Measurements from ENCODE around the gene SRXN1.

Gene SRXN1

DNA sequence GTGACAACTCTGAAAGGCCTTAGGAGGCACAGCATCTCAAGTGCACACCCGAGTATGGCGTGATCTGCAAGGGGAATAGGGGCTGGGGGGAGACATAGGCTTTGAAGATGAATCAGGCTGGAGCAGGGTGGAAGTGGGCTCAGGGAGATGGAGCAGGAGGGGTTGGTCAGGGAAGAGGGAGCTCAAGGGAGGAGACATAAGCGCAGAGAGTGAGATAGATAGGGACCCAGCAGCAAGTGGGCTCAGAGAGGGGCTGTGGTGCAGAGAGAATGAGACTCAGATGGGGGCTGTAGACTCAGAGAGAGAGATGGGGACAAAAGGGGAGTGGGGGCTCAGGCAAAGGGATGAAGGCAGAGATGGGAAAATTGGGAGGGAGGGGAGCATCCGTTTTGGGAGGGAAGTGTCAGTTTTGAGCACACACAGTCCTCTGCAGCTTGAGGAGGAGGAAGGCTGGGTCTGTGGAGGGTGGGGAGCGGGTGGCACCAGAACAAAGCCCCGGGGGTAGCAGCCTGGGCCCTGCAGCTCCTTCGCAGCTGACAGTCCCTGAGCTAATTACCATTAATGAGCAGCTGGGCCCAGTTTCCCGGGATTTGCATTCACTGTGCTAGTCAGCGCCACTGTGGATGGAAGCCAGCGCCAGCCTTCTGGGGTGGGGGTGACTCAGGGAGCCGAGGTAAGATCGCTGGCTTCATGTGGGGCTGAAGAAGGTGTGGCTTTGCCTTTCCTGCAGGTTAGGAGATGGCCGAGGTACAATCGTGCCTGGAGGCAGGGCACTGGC, 18.7 kb downstream of the SRXN1 start:
- DNase-seq, result no peak

DNA sequence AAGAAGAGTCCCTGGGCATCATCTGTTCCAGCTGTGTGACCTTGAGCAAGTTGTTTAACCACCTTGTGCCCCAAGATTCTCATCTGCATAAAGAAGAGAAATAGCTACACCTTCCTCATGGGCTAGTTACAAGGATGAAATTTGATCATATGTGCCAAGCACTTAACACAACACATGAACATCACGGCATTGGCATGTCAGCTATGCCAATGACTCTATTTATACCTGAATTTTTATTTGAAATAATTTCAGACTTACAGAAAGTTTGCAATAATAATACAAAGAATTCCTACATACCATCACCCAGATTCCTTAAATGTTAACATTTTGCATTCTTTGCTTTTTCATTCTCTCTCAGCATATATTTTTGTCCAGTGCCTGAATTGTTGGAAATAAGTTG, 21.9 kb downstream of the SRXN1 start:
- DNase-seq, result no peak

DNA sequence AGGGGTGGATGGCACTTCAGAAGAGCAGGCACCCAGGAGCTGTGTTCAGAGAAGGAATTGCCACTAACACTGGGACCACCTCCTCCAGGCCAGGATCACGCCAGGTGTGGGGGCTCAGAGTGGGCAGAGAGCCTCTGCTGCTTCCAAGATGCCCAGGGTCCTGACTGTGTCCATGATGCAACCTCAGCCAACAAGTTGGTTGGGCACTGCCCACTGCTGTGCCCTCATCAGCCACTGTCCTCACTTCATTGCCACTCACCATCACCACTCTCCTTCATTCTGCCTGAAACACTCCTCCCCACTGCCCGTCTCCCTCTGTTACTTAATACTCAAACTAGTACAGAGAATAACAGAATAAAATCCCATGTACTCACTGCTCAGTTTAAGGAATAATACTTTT, 26.4 kb downstream of the SRXN1 start:
- DNase-seq, result no peak

DNA sequence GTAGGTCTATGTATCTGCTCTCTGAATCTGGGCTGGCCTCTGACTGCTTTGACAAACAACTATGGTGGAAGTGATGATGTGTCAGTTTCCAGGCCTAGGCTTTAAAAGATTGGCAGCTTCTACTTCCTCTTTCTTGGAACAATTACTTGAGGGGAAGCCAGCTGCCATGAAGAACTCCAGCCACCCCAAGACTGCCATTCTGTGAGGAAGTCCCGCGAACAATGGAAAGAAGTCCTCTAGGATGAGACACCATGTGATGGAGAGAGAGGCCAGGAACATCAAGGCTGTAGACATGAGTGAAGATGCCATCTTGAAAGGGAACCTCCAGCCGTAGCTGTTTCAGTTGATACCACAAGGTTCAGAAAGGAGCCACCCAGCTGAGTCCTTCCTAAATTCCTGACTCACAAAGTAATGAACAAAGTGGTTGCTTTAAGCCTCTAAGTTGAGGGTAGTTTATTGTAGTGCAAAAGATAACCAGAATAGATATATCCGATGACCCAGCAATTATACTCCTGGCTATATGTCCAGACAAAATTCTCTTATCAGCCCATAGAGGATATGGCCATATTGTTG, 27.6 kb downstream of the SRXN1 start:
- DNase-seq, result no peak

DNA sequence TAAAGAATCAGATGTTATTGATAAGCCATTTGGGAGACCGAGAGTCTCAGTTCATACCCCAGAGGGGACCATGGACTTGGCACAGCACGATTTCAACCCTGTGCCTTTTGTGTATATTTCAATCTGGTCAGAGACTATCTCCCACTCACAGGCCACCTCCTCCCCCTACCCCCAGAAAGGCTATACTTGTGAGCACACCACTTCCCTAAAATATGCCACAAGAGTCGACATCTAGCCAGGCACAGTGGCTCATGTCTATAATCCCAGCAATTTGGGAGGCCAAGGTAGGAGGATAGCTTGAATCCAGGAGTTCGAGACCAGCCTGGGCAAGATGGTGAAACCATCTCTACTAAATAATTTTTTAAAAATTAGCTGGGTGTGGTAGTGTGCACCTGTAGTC, 29.3 kb downstream of the SRXN1 start:
- no peak for DNase-seq

DNA sequence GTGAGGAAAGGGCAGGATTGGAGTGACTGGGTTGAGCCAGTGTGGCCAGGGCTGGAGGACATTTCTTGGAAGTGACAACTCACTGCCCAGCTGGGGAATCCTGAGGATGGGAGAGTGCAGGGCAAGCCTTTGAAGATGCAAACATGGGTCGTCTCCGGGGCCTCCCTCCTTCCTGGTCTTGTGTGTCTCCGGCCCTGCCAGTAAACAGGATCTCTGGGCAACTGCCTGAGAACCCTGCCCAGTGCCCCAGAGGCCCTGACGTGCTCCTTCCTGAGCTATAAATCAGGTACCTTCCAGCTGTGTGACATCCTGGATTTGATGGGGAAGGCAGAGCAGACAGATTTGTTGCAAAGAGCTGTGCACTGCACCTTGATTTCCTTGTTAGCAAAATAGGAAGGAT, 30.0 kb downstream of the SRXN1 start:
- no peak for DNase-seq

DNA sequence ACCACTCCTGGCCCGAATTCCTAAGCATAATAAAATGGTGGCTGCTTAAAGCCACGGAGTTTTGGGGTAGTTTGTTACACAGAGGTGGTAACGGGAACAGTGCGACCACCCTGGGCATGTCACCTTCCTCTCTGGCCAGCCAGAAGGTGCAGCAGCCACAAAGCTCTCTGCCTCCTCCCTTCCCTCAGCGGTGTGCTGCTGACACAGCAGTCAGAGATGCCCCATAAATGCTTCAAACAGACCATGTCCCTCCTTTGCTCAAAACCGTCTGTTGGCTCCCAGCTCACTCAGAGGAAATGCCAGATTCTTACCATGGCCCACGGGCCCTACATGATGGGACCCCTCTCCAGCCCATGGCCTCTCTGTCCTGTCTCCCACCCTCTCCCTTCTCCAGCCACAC, 30.8 kb downstream of the SRXN1 start:
- DNase-seq, result no peak

DNA sequence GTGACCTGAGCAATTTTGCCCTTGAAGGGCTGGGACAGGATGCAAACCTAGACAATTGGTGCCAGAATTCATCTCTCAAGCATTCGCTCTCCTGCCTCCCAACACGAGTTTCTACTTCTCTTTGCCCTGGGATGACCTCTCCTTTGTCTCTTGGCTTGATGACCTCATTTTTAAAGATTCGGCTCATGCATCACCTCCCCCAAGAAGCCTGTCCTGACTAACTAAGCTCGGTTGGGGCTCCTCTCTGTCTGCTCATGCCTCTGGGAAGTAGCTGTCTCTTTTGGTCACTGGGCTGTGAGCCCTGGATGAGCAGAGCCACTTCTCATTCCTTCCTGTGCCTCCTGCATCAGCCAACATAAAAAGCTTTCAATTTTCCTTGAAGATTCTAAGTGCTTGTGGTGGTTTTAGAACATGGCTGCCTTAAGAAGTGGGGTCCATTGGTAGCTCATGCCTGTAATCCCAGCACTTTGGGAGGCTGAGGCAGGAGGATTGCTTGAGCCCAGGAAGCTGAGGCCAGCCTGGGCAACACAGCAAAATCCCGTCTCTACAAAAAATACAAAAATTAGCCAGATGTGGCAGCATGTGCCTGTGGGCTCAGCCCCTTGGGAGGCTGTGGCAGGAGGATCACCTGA, 31.8 kb downstream of the SRXN1 start:
- no peak for DNase-seq

DNA sequence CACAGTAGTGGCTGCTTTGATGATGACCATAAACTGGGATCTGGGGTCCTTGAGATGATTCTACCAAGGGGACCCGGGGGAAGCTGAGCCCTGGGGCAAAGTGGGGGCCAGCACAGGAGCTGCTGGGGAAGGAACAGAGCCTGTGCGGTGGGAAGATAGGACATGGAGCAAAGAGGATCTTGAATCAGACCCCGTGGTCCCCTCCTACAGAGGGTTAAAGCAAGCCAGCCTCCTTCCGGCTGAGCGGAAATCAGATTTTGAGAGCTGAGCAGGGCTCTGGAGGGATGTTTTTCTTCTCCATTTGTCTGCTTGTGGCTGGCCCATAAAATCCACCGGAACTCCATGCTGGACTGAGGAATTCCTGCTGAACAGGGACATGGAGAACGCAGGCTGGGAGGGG, 32.8 kb downstream of the SRXN1 start:
- no peak for DNase-seq

DNA sequence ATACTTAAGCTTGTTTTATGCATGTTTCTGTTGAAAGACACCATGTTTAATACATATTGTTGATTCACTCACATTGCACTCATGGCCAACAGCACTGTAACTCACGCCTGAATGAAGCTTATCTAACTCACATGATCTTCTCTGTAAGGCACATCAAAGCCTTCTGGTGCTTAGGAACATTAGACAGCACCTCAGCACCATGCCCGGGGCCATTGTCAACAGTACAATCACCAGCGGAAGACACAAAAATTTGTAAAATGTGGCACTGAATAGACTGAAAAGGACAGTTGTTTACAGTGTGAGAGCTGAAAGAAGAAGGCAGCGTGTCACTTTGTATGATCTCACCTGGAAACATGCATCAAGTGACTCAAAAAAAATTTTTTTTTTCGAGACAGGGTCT, 34.0 kb downstream of the SRXN1 start:
- no peak for DNase-seq

DNA sequence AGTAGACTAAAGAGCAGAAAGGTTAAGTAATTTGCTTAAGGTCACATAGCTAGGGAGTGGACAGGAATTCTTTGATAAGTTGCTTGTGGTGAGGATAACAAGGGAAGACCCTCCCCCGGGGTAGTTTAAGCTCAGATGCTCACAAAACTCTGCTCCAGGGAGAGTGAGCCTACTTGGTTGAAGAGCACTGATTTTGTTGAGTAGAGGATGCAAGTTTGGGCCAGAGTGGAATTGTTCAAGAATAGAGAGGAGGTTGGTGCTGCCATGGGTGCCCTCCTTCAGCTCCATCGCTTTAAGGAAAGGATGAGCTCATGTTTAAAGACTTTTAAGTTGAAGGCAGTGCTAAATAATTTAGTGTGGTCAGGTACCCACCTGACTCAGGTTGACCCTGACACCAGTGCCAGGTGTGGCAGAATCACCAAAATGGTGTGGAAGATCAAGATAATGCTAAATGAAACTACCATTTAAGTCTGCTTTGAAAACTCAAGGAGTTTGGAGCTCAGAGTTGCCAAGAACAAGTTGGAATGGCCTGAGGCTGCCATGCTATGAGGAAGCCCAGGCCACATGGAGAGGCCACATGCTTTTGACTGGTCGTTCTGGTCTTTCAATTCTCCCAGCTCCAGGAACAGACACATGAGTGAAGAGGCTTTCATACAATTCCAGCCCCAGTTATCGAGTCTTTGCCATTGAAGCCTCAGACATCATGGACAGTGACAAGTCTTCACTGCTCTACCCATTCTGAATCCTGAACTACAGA, 34.9 kb downstream of the SRXN1 start:
- no peak for DNase-seq

DNA sequence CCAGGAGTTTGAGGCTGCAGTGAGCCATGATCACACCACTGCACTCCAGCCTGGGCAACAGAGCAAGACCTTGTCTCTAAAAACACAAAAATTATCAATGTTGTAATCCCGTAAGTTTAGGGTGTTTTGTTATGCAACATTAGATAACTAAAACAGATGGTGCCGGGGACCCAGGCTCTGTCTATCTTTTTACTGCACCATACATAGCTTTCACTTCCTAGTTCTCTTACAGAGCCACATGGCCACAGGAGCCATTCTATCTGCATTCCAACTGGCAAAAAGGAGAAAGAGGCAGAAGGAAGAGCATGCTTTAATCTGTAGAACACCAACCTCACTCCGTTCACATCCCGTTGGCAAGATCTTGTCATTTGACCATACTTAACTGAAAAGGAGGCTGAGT, 37.5 kb downstream of the SRXN1 start:
- no peak for DNase-seq

DNA sequence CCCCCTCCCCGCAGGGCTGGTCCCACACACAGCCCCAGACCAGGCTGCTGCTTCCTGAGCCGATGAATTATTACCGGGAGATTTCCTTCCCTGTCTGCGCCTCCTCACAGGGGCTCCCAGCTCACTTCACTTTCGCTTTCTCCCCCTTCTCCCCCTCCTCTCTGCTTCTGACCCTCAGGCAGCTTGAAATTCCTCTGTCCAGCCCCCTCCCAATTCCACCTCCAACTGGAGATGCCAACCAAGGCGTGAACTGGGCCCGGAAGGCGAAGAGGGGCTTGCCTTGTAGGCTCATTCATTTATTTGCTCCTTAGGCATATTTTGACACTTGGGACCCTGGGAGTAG, 41.2 kb downstream of the SRXN1 start:
- DNase-seq, result no peak

DNA sequence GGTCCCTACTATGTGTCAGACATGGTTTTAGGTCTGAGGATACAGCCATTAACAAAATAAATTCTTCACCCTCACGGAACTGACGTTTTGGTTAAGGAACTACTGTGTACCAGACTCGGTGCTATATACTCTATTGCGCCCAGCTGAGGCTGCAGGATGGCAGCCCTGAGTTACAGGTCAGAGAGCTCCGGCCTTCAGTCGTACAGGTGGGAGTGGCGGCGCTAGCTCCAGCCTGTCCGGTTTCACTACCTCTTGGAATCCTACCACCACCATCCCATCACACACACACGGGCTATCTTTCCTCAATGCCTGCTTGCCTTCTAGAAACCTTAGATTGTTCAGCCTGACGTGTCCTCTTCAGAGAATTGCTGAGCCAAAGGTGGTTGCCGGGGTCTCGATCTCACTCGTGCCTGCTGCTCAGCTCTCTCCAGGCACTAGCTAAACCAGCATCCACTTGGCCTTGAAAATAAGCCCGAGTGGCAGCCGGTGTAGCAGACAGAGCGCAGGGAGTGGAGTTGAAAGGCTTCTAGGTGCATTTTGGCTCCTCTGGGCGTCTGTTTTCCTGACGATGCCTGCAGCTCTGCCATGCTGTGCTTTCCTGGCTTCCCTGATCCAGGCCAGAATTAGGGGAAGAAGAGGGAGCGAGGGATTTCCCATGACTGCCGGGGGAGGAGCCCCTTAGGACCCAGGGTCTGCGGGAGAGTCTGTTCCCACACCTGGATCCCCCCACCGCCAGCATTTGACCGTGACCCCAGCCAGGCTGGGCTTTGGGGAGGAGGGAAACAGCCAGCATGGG, 41.8 kb downstream of the SRXN1 start:
- DNase-seq, result no peak

DNA sequence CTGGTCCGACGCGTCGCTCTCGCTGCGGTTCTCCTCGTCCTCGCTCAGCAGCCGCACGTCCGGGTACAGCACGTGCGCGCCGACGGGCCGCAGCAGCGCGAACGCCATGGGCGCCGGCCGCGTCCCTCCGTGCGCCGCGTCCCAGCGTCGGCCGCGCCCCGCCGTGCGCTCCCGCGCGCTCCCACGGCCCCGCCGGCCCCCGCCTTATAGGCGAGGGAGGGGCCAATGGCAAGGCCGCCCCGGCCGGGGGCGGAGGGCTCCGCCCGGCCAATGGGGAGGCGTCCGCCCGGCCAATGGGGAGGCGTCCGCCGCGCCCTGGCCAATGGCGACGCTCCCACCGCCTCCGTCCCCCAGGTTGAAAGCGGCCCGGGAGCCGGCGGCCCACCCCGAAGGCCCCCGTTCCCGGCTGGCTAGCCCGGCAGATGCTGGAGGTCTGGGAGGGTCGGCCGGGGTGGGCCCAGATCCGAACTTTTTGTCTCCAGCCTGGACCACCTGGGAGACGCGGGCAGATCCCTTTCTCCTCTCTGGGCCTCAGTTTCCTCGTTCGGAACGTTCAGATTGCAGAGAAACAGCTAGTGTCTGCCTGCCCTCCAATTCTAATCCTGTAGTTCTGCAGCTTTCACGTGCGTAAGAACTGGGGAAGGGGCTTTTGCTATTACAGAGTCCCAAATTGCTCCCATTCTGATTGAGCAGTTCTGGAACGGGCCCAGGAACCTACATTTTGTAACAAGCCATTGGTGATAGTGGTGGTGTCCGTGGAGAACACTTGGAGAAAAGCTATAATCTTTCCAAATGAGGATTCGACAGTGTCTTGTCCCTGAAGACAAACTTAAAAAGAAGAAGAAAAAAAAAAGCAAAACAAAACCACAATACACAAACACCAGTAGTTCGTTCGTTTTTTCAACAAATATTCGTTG, 42.6 kb downstream of the SRXN1 start, which contains the start of gene TCF15:
Gene TCF15 (minus strand): TSS at position 180 of the 917 bp plus-strand sequence. CDS start 72 bp downstream, at position 108.
- DNase-seq, result no peak

DNA sequence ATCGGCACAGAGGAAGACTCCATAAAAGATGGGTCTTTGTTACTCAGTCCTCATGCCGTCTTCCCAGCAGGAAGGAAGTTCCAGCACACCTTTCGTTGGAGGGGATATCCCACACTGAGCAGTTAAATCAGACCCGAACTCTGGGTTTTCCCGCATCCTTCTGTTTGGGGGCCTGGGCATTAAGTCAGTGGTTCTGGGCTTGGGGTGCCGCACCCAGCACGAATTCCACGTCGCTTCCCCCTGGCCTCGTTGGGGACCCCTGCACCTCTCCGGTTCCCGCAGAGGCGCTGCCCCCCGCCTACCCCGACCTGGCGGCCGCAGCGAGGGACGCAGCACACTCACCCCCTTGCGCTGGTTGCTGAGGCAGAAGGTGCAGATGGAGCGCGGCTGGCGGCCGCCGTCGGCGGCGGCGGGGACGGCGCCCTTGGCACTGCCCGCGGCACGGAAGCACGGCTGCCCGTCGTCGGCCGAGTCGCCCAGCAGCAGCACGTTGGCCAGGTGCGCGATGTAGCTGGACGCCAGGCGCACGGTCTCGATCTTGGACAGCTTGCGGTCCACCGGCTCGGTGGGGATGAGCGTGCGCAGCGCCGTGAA, 43.5 kb downstream of the SRXN1 start:
- no peak for DNase-seq

DNA sequence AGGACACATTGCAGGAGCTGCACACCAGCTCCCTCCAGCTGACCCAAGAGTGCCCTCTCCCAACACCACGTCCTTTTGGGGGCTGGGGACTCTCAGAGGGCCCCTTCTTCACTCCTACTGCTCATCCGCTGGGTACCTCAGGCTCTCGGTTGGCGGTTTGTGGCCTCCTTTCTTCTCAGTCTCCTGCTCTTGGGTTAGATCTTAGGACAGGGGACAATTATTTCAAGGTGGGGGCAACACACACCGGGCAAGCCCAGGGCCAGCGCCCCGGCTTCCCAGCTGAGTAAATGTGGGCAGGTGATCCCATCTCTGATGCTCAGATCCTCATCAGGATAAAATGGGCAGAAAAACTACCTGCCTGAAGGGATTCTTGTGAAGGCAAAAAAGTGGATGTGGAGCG, 44.0 kb downstream of the SRXN1 start:
- DNase-seq, result no peak

DNA sequence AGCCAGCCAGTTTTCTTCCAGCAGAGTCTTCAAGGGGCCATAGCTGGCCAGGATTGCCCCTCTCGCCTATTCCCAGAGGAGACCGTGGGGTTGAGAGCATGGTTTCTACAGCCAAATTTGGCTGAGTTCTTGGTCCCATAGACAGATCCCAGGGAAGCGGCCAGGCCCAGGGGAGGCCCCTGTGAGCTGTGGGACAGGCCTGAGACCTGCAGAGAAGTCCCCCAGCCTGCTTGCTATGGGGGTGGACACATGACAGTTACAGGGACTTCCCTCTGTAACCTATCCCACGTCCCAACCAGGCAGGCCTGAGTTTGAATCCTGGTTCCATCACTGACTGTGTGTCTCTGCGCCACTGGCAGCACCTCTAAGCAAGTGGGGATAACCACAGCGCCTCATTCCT, 45.5 kb downstream of the SRXN1 start:
- DNase-seq, result no peak

DNA sequence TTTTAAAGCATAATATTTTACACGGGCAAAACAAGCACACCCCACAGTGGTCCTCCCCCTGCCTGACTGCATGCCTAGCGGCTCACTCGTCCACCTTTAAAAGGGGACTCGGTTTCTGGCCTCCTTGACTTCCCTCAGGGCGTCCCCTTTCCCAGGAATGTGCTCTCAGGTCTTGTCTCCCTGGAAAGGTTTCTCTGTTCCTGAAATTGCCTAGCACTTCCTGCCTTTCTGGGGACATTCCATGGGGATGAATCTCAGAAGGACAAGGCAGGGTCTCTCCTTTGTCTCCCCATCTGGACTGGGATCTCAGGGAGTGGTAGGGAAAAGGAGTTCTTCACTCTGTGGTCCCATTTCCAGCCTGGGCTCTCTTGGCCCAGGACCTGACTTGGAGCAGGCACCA, 47.8 kb downstream of the SRXN1 start:
- DNase-seq, result no peak

DNA sequence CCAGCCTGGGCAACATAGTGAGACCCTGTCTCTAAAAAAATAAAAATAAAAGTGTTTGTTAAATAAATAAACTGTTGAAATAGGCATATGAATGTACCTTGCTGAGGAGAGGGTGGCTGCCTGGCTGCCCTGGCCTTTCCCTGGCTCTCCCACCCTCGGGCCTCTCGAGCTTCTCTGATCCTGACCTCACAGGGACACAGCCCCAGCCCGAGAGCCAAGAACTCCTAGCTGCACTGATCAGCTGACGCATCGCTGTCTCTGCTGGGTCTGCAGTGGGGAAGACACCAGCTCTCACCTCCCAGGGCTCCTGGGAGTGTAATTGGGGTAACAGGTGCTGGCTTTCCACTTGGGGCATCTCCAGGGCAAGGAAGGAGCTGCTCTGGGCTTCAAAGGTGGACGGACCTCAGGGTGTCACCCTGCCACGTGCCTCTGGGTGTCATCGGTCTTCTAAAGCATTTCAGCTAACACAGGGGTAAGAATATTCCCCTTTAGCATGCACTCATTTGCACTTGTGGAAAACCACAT, 49.8 kb downstream of the SRXN1 start:
- no peak for DNase-seq
